K562 (cell line): ENCODE results near the gene MRPS31. TPM values are rescaled to one million over a fixed set of nuclear protein-coding genes. Genes with fewer than 3 reads are reported as not detected.

Source experiments
- CBX1 ChIP-seq: sonication (generic); IDR thresholded peaks from 2 replicates; pipeline ENCODE4 v1.6.1; 2016; ENCODE audit warnings: antibody characterized with exemption, low read depth, mild to moderate bottlenecking
- DNMT1 ChIP-seq: fragments of 450-650 bp; IDR thresholded peaks from 2 replicates; pipeline ENCODE4 v1.6.1; 2016; ENCODE audit warnings: antibody characterized with exemption, mild to moderate bottlenecking
- DPF2 ChIP-seq: fragments of 450-650 bp; IDR thresholded peaks from 2 replicates; pipeline ENCODE4 v1.6.1; 2016
- ELK3 ChIP-seq: fragments of 450-650 bp; formaldehyde crosslinking; IDR thresholded peaks from 2 replicates; pipeline ENCODE4 v1.4.0; 2020; ENCODE audit warnings: mild to moderate bottlenecking
- NONO ChIP-seq, 2 experiments: fragments of 200-400 bp in 1 of 2; fragments of 450-650 bp in 1 of 2; formaldehyde crosslinking in 1 of 2; IDR thresholded peaks; 2 replicates each; pipeline ENCODE4 v1.6.1; 2017; ENCODE audit warnings: low read depth in 2 of 2, mild to moderate bottlenecking in 2 of 2, moderate library complexity in 2 of 2, low read length in 1 of 2
- POLR2B ChIP-seq: fragments of 450-650 bp; IDR thresholded peaks from 2 replicates; pipeline ENCODE4 v1.6.1; 2018; ENCODE audit warnings: low read depth; ENCODE audit not compliant: partially characterized antibody
- ZNF184 ChIP-seq: sonication (generic); formaldehyde crosslinking; IDR thresholded peaks from 2 replicates; pipeline ENCODE4 v1.5.0; 2020; ENCODE audit warnings: missing genetic modification reagents
- ZNF354B ChIP-seq: fragments of 250-450 bp; sonication (Bioruptor Pico); IDR thresholded peaks from 2 replicates; pipeline ENCODE4 v1.4.0; 2020
- ZNF609 ChIP-seq: sonication (generic); formaldehyde crosslinking; IDR thresholded peaks from 2 replicates; pipeline ENCODE4 v1.8.1; 2023; ENCODE audit warnings: missing genetic modification reagents, mild to moderate bottlenecking, borderline replicate concordance
- polyA plus RNA-seq, 8 experiments: library from polyadenylated mRNA; depleted of rRNA in 4 of 8; stranded (reverse) in 5 of 8; unstranded in 3 of 8; fragments of >200 nt; fragmentation: Nextera tagmentation in 2 of 8; fragmentation: Illumina TruSeq in 1 of 8; extraction: Ambion mirVana in 2 of 8; extraction: Trizol in 1 of 8; gene quantifications; 2 replicates each; pipeline versions ENCODE4 v1.2.1 to v1.2.3, GENCODE V29; 2011 to 2014; ENCODE audit warnings: inconsistent platforms in 1 of 8, missing spikeins in 1 of 8
- total RNA-seq, 7 experiments: library from RNA; depleted of rRNA in 6 of 7; stranded (reverse); fragments of >200 nt in 6 of 7; fragmentation: Illumina TruSeq in 2 of 7; extraction: Trizol in 2 of 7; gene quantifications; 2 replicates each; pipeline versions ENCODE4 v1.2.1 to v1.2.3, GENCODE V29; 2011 to 2021; ENCODE audit warnings: low replicate concordance in 1 of 7

MRPS31 gene
- total and polyA plus RNA-seq, 9 of the 15 experiments (the other 6 are each of a cell fraction or from before 2014, with no cell fraction given) = 20.3 to 57.8 (median 37.1) TPM

GRCh38 chr13:40809471-40809870 is 38.5 kb upstream of the MRPS31 start (continued):
- TF ChIP-seq ZNF609 (CRISPR knock-in tag) (no peak), NONO (IDR thresholded peaks at IDR 0.05; ENCODE audit: low read depth in 2 of 2, low read length in 1 of 2) (no peak), ELK3 (CRISPR knock-in tag) (no peak), DNMT1 (no peak), CBX1 (no peak), POLR2B (no peak), ZNF184 (CRISPR knock-in tag) (no peak), ZNF354B (CRISPR knock-in tag) (no peak), DPF2 (no peak)
